Measurements from ENCODE around the gene TRPV6.

- TF ChIP-seq POLR2A (IDR thresholded peaks at IDR 0.05), result no peak
- TF ChIP-seq CTCF (IDR thresholded peaks at IDR 0.05), result peak in 1 of 6 experiments; percentile 13
Measured at GRCh38 chr7:142908921-142909890, 23.7 kb upstream of the TRPV6 start.
